GM18499 (cell line): ENCODE data around the gene CHST11.
A peak's percentile ranks its signal among the peaks of the same experiment; 100 is the strongest.

ENCODE experiments used
- ATAC-seq: cut with Tn5 transposase; IDR thresholded peaks from one replicate; pipeline ENCODE4 v1.9.1; 2021; ENCODE audit warnings: moderate number of reproducible peaks; ENCODE audit not compliant: insufficient read depth, unreplicated experiment

CHST11 gene

DNA sequence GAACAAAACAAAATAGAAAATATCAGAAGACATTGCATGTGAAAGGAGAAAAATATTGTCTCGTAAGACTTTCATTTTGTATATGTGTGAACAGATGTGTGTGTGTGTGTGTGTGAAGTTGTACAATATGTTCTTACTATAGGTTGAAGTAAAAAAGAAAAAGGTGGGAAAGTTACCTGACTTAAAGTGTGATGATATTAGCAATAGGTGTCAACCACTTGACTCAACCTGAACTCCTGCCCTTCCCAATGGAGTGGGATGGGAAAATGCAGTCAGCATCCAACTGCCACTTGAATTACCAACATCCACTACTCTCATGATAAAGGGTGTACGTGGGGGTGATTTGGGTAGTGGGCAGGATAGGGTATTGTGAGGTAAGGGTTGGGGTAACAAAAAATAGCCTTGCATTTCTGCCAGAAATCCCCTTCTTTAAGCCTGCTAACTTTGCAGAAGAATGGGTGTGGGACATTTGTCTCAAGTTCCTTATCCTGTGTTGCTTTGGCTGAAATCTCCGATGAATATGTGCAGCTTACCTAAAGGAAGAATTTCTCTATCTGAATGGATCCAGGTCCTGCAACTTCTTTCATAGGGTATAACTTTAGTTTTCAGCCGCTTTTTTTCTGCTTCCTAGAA, 181.6 kb downstream of the CHST11 start:
- ATAC-seq = no peak

DNA sequence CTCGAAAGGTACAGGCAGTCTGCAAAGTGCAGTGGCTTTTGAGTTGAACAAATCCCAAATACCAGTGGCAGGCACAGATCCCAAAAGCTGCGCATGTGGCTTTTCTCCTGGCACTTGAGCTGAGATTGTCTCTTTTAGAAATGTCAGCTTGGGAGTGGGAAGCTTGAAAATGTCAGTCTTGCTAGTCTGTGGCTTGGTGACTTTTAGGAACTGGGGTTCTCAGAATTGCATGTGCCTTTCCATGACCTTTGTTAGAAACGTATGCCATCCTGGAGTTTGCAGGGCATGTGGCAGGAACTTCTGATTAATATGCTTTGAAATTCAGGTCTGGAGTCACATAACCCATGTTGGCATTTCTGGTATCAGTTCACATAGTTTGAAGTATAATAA, 182.1 kb downstream of the CHST11 start:
- ATAC-seq = no peak

GRCh38 chr12:104640956-104641355, 184.2 kb downstream of the CHST11 start:
- no peak for ATAC-seq

DNA sequence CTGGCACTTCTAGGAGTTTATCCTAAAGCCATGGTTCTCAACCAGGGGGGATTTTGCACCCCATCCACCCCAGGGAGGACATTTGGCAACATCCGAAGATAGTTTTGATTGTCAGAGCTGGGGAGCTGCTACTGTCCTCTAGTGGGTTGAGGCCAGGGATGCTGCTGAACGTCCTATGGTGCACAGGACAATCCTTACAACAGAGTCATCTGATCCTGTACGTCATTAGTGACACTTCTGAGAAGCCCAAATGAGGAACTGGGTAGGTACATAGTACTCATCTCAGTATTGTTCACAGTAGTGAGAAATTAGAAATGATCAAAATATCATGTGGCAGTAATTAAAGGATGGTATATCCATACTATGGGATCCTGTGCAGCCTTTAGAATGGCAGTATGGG, 185.1 kb downstream of the CHST11 start:
- ATAC-seq = peak; percentile 83

- ATAC-seq = no peak
Measured at GRCh38 chr12:104643093-104643818, 186.5 kb downstream of the CHST11 start.

DNA sequence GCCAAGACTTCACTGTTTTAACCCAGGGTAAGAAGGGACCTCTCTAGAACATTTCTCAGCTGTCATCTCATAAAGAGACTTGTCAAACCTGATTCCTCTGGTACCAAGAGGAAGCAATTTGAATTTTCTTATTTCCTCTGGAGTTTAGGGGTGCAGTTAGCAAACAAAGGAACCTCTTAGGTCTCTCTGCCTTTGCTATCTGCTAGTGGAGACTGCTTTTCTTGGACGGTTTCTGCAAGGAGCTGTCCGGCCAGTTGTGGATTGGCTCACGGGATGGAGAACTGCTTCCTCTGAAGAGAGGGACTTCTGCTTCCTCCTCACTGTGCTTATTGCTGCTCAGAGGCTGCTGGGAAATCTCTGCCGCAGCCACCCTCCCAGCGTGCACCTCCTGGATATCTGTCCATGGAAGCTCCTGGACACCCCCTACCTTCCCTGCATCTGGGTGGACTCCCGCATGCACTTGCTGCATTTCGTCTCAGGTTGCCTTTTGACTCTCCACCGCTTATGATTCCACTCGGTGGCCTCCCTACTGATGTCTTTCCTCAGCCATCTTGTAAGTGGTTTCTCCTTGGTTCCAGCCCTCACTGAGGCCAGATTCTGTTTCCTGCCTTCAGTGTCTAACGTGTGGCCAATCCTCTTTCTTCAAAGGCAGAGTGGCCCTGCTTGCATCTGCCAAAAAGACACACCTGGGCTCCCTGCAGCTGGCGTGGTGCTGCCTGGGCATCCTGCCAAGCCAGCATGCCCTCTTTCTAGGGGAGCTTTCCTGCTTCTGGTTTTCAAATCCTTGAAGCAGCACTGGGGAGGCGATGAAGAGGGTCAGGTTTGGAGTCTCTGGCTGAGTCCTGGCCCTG, 187.3 kb downstream of the CHST11 start:
- ATAC-seq = no peak

- no peak for ATAC-seq
Measured at GRCh38 chr12:104648756-104649155, 192.0 kb downstream of the CHST11 start.

GRCh38 chr12:104649217-104649824, 192.6 kb downstream of the CHST11 start:
- no peak for ATAC-seq

GRCh38 chr12:104649921-104650320, 193.2 kb downstream of the CHST11 start:
- no peak for ATAC-seq

GRCh38 chr12:104650541-104650940, 193.8 kb downstream of the CHST11 start:
- no peak for ATAC-seq

GRCh38 chr12:104651811-104652210, 195.1 kb downstream of the CHST11 start:
- no peak for ATAC-seq

GRCh38 chr12:104652358-104652757, 195.6 kb downstream of the CHST11 start:
- ATAC-seq = no peak

DNA sequence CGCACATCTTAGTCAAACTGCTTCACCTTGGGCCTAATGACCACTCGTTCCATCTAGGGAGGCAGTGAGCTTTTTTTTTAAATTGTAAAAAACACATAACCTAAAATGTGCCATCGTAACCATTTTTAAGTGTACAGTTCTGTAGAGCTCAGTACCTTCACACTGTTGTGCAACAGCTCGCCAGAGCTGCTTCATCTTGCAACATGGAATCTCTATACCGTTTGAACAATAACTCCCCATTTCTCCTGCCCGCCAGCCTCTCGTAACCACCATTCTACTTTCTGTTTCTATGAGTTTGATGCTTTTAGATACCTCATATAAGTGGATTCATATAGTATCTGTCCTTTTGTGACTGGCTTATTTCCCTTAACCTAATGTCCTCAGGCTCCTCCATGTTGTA, 196.2 kb downstream of the CHST11 start:
- ATAC-seq = no peak

- no peak for ATAC-seq
Measured at GRCh38 chr12:104653730-104654664, 197.2 kb downstream of the CHST11 start.

- ATAC-seq = no peak
Measured at GRCh38 chr12:104654665-104655609, 198.2 kb downstream of the CHST11 start.

DNA sequence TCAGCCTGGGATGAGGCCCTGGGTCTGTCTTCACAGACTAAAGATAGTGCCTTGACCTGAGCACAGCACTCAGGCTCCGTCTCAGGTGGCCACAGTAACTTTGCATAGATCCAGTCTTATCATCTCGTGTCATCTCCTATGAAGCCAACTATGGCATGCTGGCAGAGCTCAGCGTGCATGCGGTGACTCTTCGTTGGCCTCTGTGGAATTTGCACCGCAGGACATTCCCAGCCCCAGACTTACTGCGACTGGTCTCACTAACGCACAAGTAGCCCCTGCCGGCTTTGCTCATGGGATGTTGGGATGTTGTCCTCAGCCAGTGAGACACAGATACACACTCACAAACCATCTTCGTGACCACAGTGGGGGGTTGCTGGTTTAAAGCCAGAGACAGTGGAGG, 199.6 kb downstream of the CHST11 start:
- no peak for ATAC-seq

- ATAC-seq = no peak
Measured at GRCh38 chr12:104656921-104657320, 200.2 kb downstream of the CHST11 start.

DNA sequence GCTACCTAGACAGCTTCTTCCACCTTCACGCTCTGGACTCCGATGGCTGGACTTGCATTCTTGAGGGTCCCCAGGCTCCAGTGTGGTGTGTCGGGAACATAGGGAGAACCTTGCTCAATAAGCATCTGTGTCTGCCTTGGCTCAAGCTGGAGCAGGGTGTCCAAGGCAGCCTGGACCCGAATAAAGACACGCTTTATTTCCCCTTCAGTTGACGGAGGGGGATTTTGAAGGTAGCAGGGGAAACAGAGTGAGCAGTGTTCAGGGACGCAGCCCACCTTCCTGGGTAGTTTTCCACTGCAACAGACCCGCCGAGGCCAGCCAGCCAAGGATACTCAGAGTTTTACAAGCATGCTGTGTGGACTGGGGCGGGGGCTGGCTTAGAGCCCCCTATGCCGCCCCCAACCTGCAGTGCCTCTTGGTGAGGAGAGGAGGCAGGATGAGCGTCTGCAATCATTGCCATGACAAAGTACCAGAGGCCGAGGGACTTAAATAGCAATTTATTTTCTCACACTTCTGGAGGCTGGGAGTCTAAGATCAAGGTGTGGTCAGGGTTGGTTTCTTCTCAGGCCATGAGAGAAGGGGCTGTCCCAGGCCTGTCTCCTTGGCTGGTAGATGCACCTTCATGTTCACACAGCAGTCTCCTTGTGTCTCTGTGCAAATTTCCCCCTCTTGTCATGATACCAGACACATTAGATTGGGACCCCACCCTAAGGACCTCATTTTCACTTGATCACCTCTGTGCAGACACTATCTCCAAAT, 201.2 kb downstream of the CHST11 start:
- ATAC-seq = no peak
